PC-3 (cell line): ENCODE data around the gene RNF11. TPM values are rescaled to one million over a fixed set of nuclear protein-coding genes. Genes with fewer than 3 reads are reported as not detected.

Source experiments
- ATAC-seq: fragments of 200-7000 bp; cut with Tn5 transposase; 2 replicates; pipeline ENCODE4 v1.9.1; 2020; ENCODE audit warnings: mild to moderate bottlenecking, moderate library complexity
- BruUV-seq: library from RNA; stranded (reverse); fragments of 400-500 nt; replicated peaks from 2 replicates; lab custom pipeline; 2021; lab: Mats Ljungman, UMichigan
- CTCF ChIA-PET: fragments of 300-600 bp; sonication (Branson Sonifier 250); formaldehyde crosslinking; loops from one replicate; lab custom pipeline; 2022; ENCODE audit warnings: antibody characterized with exemption; lab: Charles Lee
- POLR2A ChIA-PET: fragments of 300-600 bp; sonication (Branson Sonifier 250); formaldehyde crosslinking; loops from one replicate; lab custom pipeline; 2022; ENCODE audit warnings: antibody characterized with exemption; ENCODE audit not compliant: unreplicated experiment; lab: Charles Lee
- DNase-seq: peaks from one replicate; pipeline ENCODE4 v3.0.0-alpha.2; 2015
- H2AFZ ChIP-seq: fragments of 300-600 bp; sonication (generic); 2 replicates; pipeline ENCODE4 v1.6.0; 2016; ENCODE audit warnings: antibody characterized with exemption, low read length
- H3F3A ChIP-seq: fragments of 300-600 bp; sonication (generic); one replicate; pipeline ENCODE4 v1.6.0; 2017; ENCODE audit warnings: antibody characterized with exemption, low read length, control low read depth, mild to moderate bottlenecking; ENCODE audit not compliant: unreplicated experiment
- H3K27ac ChIP-seq: fragments of 300-600 bp; sonication (generic); 2 replicates; pipeline ENCODE4 v1.5.1; 2016; ENCODE audit warnings: mild to moderate bottlenecking, low read length
- H3K27me3 ChIP-seq: fragments of 300-600 bp; sonication (generic); 2 replicates; pipeline ENCODE4 v1.6.1; 2016; ENCODE audit warnings: low read length, mixed read lengths
- H3K36me3 ChIP-seq: fragments of 300-600 bp; sonication (generic); 2 replicates; pipeline ENCODE4 v1.6.1; 2016; ENCODE audit warnings: low read depth, mixed run types, low read length, mixed read lengths
- H3K4me1 ChIP-seq: fragments of 300-600 bp; sonication (generic); 2 replicates; pipeline ENCODE4 v1.5.1; 2016; ENCODE audit warnings: low read length; ENCODE audit not compliant: insufficient read depth
- H3K4me2 ChIP-seq: fragments of 300-600 bp; sonication (generic); 2 replicates; pipeline ENCODE4 v1.6.0; 2016; ENCODE audit warnings: low read length
- H3K4me3 ChIP-seq: fragments of 300-600 bp; sonication (generic); 2 replicates; pipeline ENCODE4 v1.5.1; 2016; ENCODE audit warnings: mild to moderate bottlenecking, low read length, mixed read lengths
- H3K79me2 ChIP-seq: fragments of 300-600 bp; sonication (generic); 2 replicates; pipeline ENCODE4 v1.6.1; 2017; ENCODE audit warnings: low read length, mixed read lengths
- H3K9ac ChIP-seq: fragments of 300-600 bp; sonication (generic); 2 replicates; pipeline ENCODE4 v1.6.0; 2016; ENCODE audit warnings: mild to moderate bottlenecking, low read length
- H3K9me2 ChIP-seq: fragments of 300-600 bp; sonication (generic); replicated peaks from 2 replicates; pipeline ENCODE4 v1.6.1; 2016; ENCODE audit warnings: mixed run types, low read length, mixed read lengths
- H3K9me3 ChIP-seq: fragments of 300-600 bp; sonication (generic); 2 replicates; pipeline ENCODE4 v1.6.1; 2016; ENCODE audit warnings: low read length, mixed read lengths
- H4K20me1 ChIP-seq: fragments of 300-600 bp; sonication (generic); 2 replicates; pipeline ENCODE4 v1.6.1; 2016; ENCODE audit warnings: low read length, mixed read lengths
- CTCF ChIP-seq: fragments of 300-600 bp; sonication (generic); conservative IDR thresholded peaks from 2 replicates; pipeline ENCODE4 v1.5.1; 2017; ENCODE audit warnings: antibody characterized with exemption, low read depth, mild to moderate bottlenecking, low read length
- EZH2 ChIP-seq: fragments of 300-600 bp; sonication (generic); IDR thresholded peaks from one replicate; pipeline ENCODE4 v1.6.1; 2017; ENCODE audit warnings: antibody characterized with exemption, mild to moderate bottlenecking, low read length; ENCODE audit not compliant: unreplicated experiment
- EZH2phosphoT487 ChIP-seq: fragments of 300-600 bp; sonication (generic); IDR thresholded peaks from 2 replicates; pipeline ENCODE4 v1.6.1; 2018; ENCODE audit warnings: mild to moderate bottlenecking, antibody characterized with exemption, low read length, borderline replicate concordance
- intact Hi-C: fragments of 100-400 bp; cut with micrococcal nuclease; formaldehyde crosslinking; loops from 2 replicates; pipeline ENCODE4 v1.9.0; 2023
- total RNA-seq: library from RNA; depleted of rRNA; stranded (reverse); fragments of >200 nt; gene quantifications from 2 replicates; pipeline ENCODE4 v1.2.3, GENCODE V29; 2014

Gene RNF11
- total RNA-seq, 1 experiment from 2014 or later = 169 TPM

GRCh38 chr1:51285055-51285454, 49.0 kb downstream of the RNF11 start:
- no peaks in the 10 kb centered on the region for H3K79me2 ChIP-seq
- ATAC-seq = no peak
- ChIA-PET POLR2A (no interaction called here), CTCF (no interaction called here)
- no peak for DNase-seq
- H3K9me2 ChIP-seq = no peaks in the 10 kb centered on the region
- no peaks in the 10 kb centered on the region for H4K20me1 ChIP-seq
- TF ChIP-seq CTCF = no peak
- no peak for TF ChIP-seq EZH2phosphoT487
- TF ChIP-seq EZH2 = no peak
- no peak overlapping the region for H3K9ac ChIP-seq
- intact Hi-C loops = no loop called here
- H3K27ac ChIP-seq = no peak overlapping the region
- H3K36me3 ChIP-seq = no peaks in the 10 kb centered on the region
- H2AFZ ChIP-seq = no peak overlapping the region
- no peak overlapping the region for H3K4me3 ChIP-seq
- H3K4me2 ChIP-seq = no peak overlapping the region
- H3K4me1 ChIP-seq = no peaks in the 10 kb centered on the region
- no TSS peak for BruUV-seq
- H3K27me3 ChIP-seq = no peaks in the 10 kb centered on the region
- no peaks in the 10 kb centered on the region for H3F3A ChIP-seq
- no peaks in the 10 kb centered on the region for H3K9me3 ChIP-seq

GRCh38 chr1:51287966-51288365, 51.9 kb downstream of the RNF11 start:
- no peaks in the 10 kb centered on the region for H3K9me3 ChIP-seq
- H3K4me2 ChIP-seq = no peak overlapping the region
- no peaks in the 10 kb centered on the region for H3K9me2 ChIP-seq
- BruUV-seq = no TSS peak
- TF ChIP-seq EZH2phosphoT487 (no peak), CTCF (no peak), EZH2 (no peak)
- no peak overlapping the region for H3K9ac ChIP-seq
- ATAC-seq (no peak), DNase-seq (no peak)
- no peaks in the 10 kb centered on the region for H3K36me3 ChIP-seq
- H3F3A ChIP-seq = no peaks in the 10 kb centered on the region
- H4K20me1 ChIP-seq = no peaks in the 10 kb centered on the region
- intact Hi-C loops = no loop called here
- H3K27me3 ChIP-seq = no peaks in the 10 kb centered on the region
- no peak overlapping the region for H3K27ac ChIP-seq
- POLR2A ChIA-PET = no interaction called here
- H3K4me1 ChIP-seq = no peaks in the 10 kb centered on the region
- CTCF ChIA-PET = no interaction called here
- H3K4me3 ChIP-seq = no peak overlapping the region
- no peak overlapping the region for H2AFZ ChIP-seq
- no peaks in the 10 kb centered on the region for H3K79me2 ChIP-seq

GRCh38 chr1:51288578-51288977, 52.5 kb downstream of the RNF11 start:
- ATAC-seq (no peak), DNase-seq (no peak)
- H3K27me3 ChIP-seq = no peaks in the 10 kb centered on the region
- POLR2A ChIA-PET = no interaction called here
- intact Hi-C loops = no loop called here
- no peaks in the 10 kb centered on the region for H3K36me3 ChIP-seq
- no peaks in the 10 kb centered on the region for H3K79me2 ChIP-seq
- no peak overlapping the region for H3K4me3 ChIP-seq
- CTCF ChIA-PET = no interaction called here
- H3F3A ChIP-seq = no peaks in the 10 kb centered on the region
- no TSS peak for BruUV-seq
- no peaks in the 10 kb centered on the region for H3K4me1 ChIP-seq
- no peak overlapping the region for H2AFZ ChIP-seq
- no peak overlapping the region for H3K9ac ChIP-seq
- H3K9me3 ChIP-seq = no peaks in the 10 kb centered on the region
- no peak overlapping the region for H3K27ac ChIP-seq
- H4K20me1 ChIP-seq = no peaks in the 10 kb centered on the region
- no peaks in the 10 kb centered on the region for H3K9me2 ChIP-seq
- no peak for TF ChIP-seq EZH2phosphoT487
- no peak for TF ChIP-seq CTCF
- TF ChIP-seq EZH2 = no peak
- no peak overlapping the region for H3K4me2 ChIP-seq
